GM12873 (cell line): ENCODE results near the gene SYNGR4.

Source experiments
- TF ChIP-seq, protein P1 (sequence below): IDR thresholded peaks from 2 replicates; pipeline ENCODE4 v1.5.1; 2012; ENCODE audit warnings: low read depth, mild to moderate bottlenecking, moderate library complexity, low read length, control low read depth; ENCODE audit not compliant: insufficient read depth; ENCODE audit errors: missing control alignments

The SYNGR4 gene

GRCh38 chr19:48401287-48401686, 37.1 kb downstream of the SYNGR4 start:
- TF ChIP-seq, protein P1, sequence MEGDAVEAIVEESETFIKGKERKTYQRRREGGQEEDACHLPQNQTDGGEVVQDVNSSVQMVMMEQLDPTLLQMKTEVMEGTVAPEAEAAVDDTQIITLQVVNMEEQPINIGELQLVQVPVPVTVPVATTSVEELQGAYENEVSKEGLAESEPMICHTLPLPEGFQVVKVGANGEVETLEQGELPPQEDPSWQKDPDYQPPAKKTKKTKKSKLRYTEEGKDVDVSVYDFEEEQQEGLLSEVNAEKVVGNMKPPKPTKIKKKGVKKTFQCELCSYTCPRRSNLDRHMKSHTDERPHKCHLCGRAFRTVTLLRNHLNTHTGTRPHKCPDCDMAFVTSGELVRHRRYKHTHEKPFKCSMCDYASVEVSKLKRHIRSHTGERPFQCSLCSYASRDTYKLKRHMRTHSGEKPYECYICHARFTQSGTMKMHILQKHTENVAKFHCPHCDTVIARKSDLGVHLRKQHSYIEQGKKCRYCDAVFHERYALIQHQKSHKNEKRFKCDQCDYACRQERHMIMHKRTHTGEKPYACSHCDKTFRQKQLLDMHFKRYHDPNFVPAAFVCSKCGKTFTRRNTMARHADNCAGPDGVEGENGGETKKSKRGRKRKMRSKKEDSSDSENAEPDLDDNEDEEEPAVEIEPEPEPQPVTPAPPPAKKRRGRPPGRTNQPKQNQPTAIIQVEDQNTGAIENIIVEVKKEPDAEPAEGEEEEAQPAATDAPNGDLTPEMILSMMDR: no peak

- TF ChIP-seq, protein P1: no peak
These were observed 39.4 kb downstream of the SYNGR4 start for GRCh38 chr19:48403606-48404005.

GRCh38 chr19:48405010-48405659, 41.0 kb downstream of the SYNGR4 start:
- TF ChIP-seq, protein P1: no peak

DNA sequence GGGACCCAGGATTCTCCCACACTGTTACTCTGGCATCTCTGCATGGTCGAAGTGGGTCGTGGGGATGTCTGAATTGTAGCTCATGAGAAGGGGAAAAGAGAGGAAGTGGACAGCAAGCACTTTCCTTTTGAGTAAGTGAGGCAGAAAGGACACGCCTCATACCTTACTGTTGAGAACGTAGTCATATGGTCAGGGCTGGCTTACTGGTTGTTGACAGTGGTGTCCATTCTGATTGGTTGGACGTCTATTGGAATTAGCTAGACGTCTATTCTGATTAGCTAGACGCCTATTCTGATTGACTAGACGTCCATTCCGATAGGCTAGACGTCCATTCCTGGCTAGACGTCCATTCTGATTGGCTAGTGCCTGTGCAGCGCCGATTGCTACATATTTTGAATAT, 41.7 kb downstream of the SYNGR4 start:
- TF ChIP-seq, protein P1: no peak

DNA sequence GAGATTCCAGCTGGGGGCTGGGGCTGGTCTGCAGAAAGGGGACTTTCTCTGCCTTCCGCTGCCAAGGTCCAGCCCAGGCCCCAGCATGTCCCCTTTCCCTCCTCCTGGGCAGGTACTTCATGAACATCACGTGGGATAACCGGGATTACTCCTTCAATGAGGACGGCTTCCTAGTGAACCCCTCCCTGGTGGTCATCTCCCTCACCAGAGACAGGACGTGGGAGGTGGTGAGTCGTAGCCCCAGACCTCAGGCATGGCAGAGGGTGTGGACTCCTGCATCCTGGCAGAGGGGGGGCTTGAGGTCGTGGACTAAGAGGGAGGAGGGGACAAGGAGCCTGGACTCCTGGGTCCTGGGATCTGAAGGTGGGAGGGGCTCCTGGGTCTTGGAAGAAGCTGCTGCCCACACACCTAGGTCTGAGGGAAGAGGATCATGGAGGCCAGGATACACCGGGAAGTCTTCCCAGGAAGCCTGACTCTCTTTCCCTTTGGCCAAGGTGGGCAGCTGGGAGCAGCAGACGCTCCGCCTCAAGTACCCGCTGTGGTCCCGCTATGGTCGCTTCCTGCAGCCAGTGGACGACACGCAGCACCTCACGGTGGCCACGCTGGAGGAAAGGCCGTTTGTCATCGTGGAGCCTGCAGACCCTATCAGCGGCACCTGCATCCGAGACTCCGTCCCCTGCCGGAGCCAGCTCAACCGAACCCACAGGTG, 49.9 kb downstream of the SYNGR4 start:
- TF ChIP-seq, protein P1: no peak

- TF ChIP-seq, protein P1: no peak
These were observed 51.2 kb downstream of the SYNGR4 start for GRCh38 chr19:48415395-48415794.

DNA sequence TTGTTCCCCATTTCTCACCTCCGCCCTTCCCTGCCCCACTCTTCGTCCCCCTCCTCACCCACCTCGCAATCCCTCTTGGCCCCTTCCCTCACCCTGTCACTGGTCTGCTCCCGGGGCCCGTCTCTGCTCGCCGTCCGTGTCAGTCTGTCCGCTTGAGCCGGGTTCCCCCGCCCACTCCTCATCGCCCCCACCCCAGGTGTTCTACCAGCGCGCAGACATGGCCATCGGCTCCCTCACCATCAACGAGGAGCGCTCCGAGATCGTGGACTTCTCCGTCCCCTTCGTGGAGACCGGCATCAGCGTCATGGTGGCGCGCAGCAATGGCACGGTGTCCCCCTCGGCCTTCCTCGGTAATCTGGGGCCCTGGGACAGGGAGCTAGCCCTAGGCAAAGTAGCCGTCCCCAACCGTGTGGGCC, 51.6 kb downstream of the SYNGR4 start:
- TF ChIP-seq, protein P1: no peak
